Endodermal cell (in vitro differentiated cells): ENCODE data around the gene LRSAM1. TPM values are rescaled to one million over a fixed set of nuclear protein-coding genes. Genes with fewer than 3 reads are reported as not detected.

Experiments
- DNase-seq: peaks from one replicate; pipeline ENCODE4 v3.0.0-alpha.2; 2017
- H3K27ac ChIP-seq: 2 replicates; pipeline ENCODE4 v1.5.1; 2013; ENCODE audit warnings: mild to moderate bottlenecking, low read depth, low read length, moderate library complexity
- H3K27me3 ChIP-seq: 2 replicates; pipeline ENCODE4 v1.6.1; 2013; ENCODE audit warnings: mild to moderate bottlenecking, low read length, moderate library complexity; ENCODE audit not compliant: insufficient read depth, control insufficient read depth, poor library complexity, severe bottlenecking
- H3K36me3 ChIP-seq: 2 replicates; pipeline ENCODE4 v1.7.0; 2013; ENCODE audit warnings: mild to moderate bottlenecking, low read length, moderate library complexity; ENCODE audit not compliant: control insufficient read depth, insufficient read depth
- H3K4me1 ChIP-seq: one replicate; pipeline ENCODE4 v1.7.0; 2013; ENCODE audit warnings: low read length; ENCODE audit not compliant: control insufficient read depth, insufficient read depth
- H3K4me3 ChIP-seq: 2 replicates; pipeline ENCODE4 v1.5.1; 2013; ENCODE audit warnings: mild to moderate bottlenecking, low read length, moderate library complexity
- H3K9ac ChIP-seq: 2 replicates; pipeline ENCODE4 v1.6.1; 2013; ENCODE audit warnings: mild to moderate bottlenecking, low read length, moderate library complexity; ENCODE audit not compliant: poor library complexity, severe bottlenecking; ENCODE audit errors: extremely low read depth
- H3K9me3 ChIP-seq: 2 replicates; pipeline ENCODE4 v1.6.1; 2013; ENCODE audit warnings: mild to moderate bottlenecking, low read length, moderate library complexity; ENCODE audit not compliant: control insufficient read depth
- H3K27ac Mint-ChIP-seq: 2 replicates; pipeline ENCODE4 v1.8.0; 2020; ENCODE audit warnings: mixed read lengths
- H3K27me3 Mint-ChIP-seq: 2 replicates; pipeline ENCODE4 v1.8.0; 2021; ENCODE audit warnings: mild to moderate bottlenecking, mixed read lengths; ENCODE audit not compliant: insufficient read depth
- H3K36me3 Mint-ChIP-seq: 2 replicates; pipeline ENCODE4 v1.8.0; 2020; ENCODE audit warnings: low read depth, mixed read lengths
- H3K4me1 Mint-ChIP-seq: 2 replicates; pipeline ENCODE4 v1.8.0; 2020; ENCODE audit warnings: mixed read lengths
- H3K4me3 Mint-ChIP-seq: 2 replicates; pipeline ENCODE4 v1.8.0; 2020; ENCODE audit warnings: mild to moderate bottlenecking, moderate library complexity, mixed read lengths
- H3K9me3 Mint-ChIP-seq: 2 replicates; pipeline ENCODE4 v1.8.0; 2020; ENCODE audit warnings: mild to moderate bottlenecking, mixed read lengths
- CTCF ChIP-seq: fragments of 200-600 bp; sonication (generic); conservative IDR thresholded peaks from 2 replicates; pipeline ENCODE4 v1.5.0; 2021; ENCODE audit warnings: antibody characterized with exemption, mild to moderate bottlenecking
- WGBS, 2 experiments: methylation state at CpG; one replicate each; pipeline versions ENCODE4 v1.1.5 to v1.1.7; 2013; ENCODE audit warnings: missing lambda C conversion rate in 2 of 2, mixed read lengths in 1 of 2; ENCODE audit not compliant: insufficient coverage in 1 of 2, insufficient read length in 1 of 2; 5-methylcytosine and 5-hydroxymethylcytosine counted together
- total RNA-seq, 2 donors: library from RNA; stranded (reverse); fragmentation: NEBNext Ultra II Directional in 1 of 2; extraction: Animal tissue kit (Norgen Biotek cat#: 25700) in 1 of 2; gene quantifications; 2 replicates in 1 of 2; 3 replicates in 1 of 2; pipeline ENCODE4 v1.2.1, GENCODE V29; 2021

The LRSAM1 gene
- total RNA-seq, 2 donors from 2014 or later: 18.4 to 19.8 TPM

- Mint-ChIP-seq H3K27ac (peak within 1 kb of the TSS; percentile 98), H3K4me1 (peaks cover 17% of the 10 kb centered on the region), H3K4me3 (peak within 1 kb of the TSS; percentile 98), H3K9me3 (no peaks in the 10 kb centered on the region), H3K36me3 (peaks cover 20% of the 10 kb centered on the region), H3K27me3 (no peaks in the 10 kb centered on the region)
- H3K9me3 ChIP-seq: no peaks in the 10 kb centered on the region
- peak within 1 kb of the TSS; percentile 99 for H3K4me3 ChIP-seq
- peak within 1 kb of the TSS; percentile 45 for H3K27ac ChIP-seq
- H3K4me1 ChIP-seq: peaks cover 6% of the 10 kb centered on the region
- 0% methylated on average over 30 to 54 of the region's 54 CpGs for WGBS, 2 experiments
- TF ChIP-seq CTCF: no peak
- H3K9ac ChIP-seq: peak within 1 kb of the TSS; percentile 76
- H3K36me3 ChIP-seq: peaks cover 12% of the 10 kb centered on the region
- no peaks in the 10 kb centered on the region for H3K27me3 ChIP-seq
- DNase-seq: peak; percentile 97
Observed at GRCh38 chr9:127423934-127424675, 27.2 kb upstream of the LRSAM1 start, which contains the start of gene ZNF79. Gene ZNF79, plus strand, starts transcription at chr9:127424382. Its CDS starts 406 bp downstream, at chr9:127424788.

- Histone ChIP-seq H3K27me3 (no peaks in the 10 kb centered on the region), H3K36me3 (peaks cover 12% of the 10 kb centered on the region), H3K4me3 (peak overlapping the region; percentile 99), H3K9ac (peak overlapping the region; percentile 76), H3K9me3 (no peaks in the 10 kb centered on the region), H3K4me1 (peaks cover 6% of the 10 kb centered on the region), H3K27ac (no peak overlapping the region)
- Mint-ChIP-seq H3K9me3 (no peaks in the 10 kb centered on the region), H3K27ac (peak overlapping the region; percentile 98), H3K36me3 (peaks cover 25% of the 10 kb centered on the region), H3K4me3 (peak overlapping the region; percentile 98), H3K4me1 (peaks cover 17% of the 10 kb centered on the region), H3K27me3 (no peaks in the 10 kb centered on the region)
- WGBS, 2 experiments: 1% methylated on average over 13 of the region's 13 CpGs; no CpG with 5 or more reads in 1 of the 2 experiments
- no peak for DNase-seq
- no peak for TF ChIP-seq CTCF
Observed at GRCh38 chr9:127424676-127424999, 26.7 kb upstream of the LRSAM1 start.

GRCh38 chr9:127426756-127427155 is 24.6 kb upstream of the LRSAM1 start:
- Mint-ChIP-seq H3K4me3 (peak overlapping the region; percentile 98), H3K4me1 (peaks cover 17% of the 10 kb centered on the region), H3K36me3 (peaks cover 47% of the 10 kb centered on the region), H3K27me3 (no peaks in the 10 kb centered on the region), H3K9me3 (no peaks in the 10 kb centered on the region), H3K27ac (no peak overlapping the region)
- no peak for DNase-seq
- Histone ChIP-seq H3K27ac (no peak overlapping the region), H3K36me3 (peaks cover 30% of the 10 kb centered on the region), H3K9ac (no peak overlapping the region), H3K4me3 (no peak overlapping the region), H3K9me3 (no peaks in the 10 kb centered on the region), H3K4me1 (peaks cover 6% of the 10 kb centered on the region), H3K27me3 (no peaks in the 10 kb centered on the region)
- WGBS, 2 experiments: 100% methylated on average over 2 of the region's 2 CpGs
- no peak for TF ChIP-seq CTCF
